Fibroblast of lung (primary cell): ENCODE data around the gene LARGE2.

Experiments
- CTCF ChIP-seq, 2 donors: IDR thresholded peaks in 1 of 2; conservative IDR thresholded peaks in 1 of 2; 1 replicate in 1 of 2; 2 replicates in 1 of 2; pipeline ENCODE4 v1.5.1; 2011 to 2012; ENCODE audit warnings: low read length in 2 of 2, control low read depth in 1 of 2, inconsistent platforms in 1 of 2, low read depth in 1 of 2, mild to moderate bottlenecking in 1 of 2
- EZH2 ChIP-seq: IDR thresholded peaks from 2 replicates; pipeline ENCODE4 v1.5.1; 2012; ENCODE audit warnings: low read length, control low read depth, mild to moderate bottlenecking; ENCODE audit errors: missing control alignments

GRCh38 chr11:45921561-45922424, 663 bp upstream of the LARGE2 start:
- TF ChIP-seq CTCF (conservative IDR thresholded peaks at IDR 0.05 in 1 of 2, IDR thresholded peaks at IDR 0.05 in 1 of 2; ENCODE audit: low read depth in 1 of 2, low read length in 2 of 2) (no peak), EZH2 (no peak)
